WTC11 (cell line): Measurements from ENCODE around the gene TSEN15. TPM values are rescaled to one million over a fixed set of nuclear protein-coding genes. Genes with fewer than 3 reads are reported as not detected.
A peak's percentile ranks its signal among the peaks of the same experiment; 100 is the strongest.

Experiments
- ATAC-seq: fragments of 200-7000 bp; cut with Tn5 transposase; 2 replicates; pipeline ENCODE4 v1.10.0; 2021; ENCODE audit warnings: mild to moderate bottlenecking, moderate library complexity
- CTCF ChIA-PET: fragments of 300-600 bp; sonication (Branson Sonifier 250); formaldehyde crosslinking; loops from one replicate; lab custom pipeline; 2021; ENCODE audit warnings: antibody characterized with exemption; lab: Charles Lee
- POLR2A ChIA-PET: fragments of 350-600 bp; sonication (Branson Sonifier 250); formaldehyde crosslinking; loops from one replicate; lab custom pipeline; 2021; ENCODE audit warnings: antibody characterized with exemption; lab: Charles Lee
- DNase-seq: peaks from one replicate; pipeline ENCODE4 v3.0.0; 2021; ENCODE audit warnings: low spot score
- H3K27ac Mint-ChIP-seq: 2 replicates; pipeline ENCODE4 v1.8.0; 2021; ENCODE audit warnings: mixed read lengths
- H3K27me3 Mint-ChIP-seq: 2 replicates; pipeline ENCODE4 v1.8.0; 2021; ENCODE audit warnings: low read depth, mild to moderate bottlenecking, moderate library complexity, mixed read lengths
- H3K36me3 Mint-ChIP-seq: 2 replicates; pipeline ENCODE4 v1.8.0; 2021; ENCODE audit warnings: mixed read lengths
- H3K4me1 Mint-ChIP-seq: 2 replicates; pipeline ENCODE4 v1.8.0; 2022; ENCODE audit warnings: mixed read lengths
- H3K4me3 Mint-ChIP-seq: 2 replicates; pipeline ENCODE4 v1.8.0; 2021; ENCODE audit warnings: mild to moderate bottlenecking, moderate library complexity, mixed read lengths
- H3K9me3 Mint-ChIP-seq: 2 replicates; pipeline ENCODE4 v1.8.0; 2021; ENCODE audit warnings: mixed read lengths
- GTF2I ChIP-seq: fragments of 250-450 bp; sonication (Bioruptor Pico); conservative IDR thresholded peaks from 2 replicates; pipeline ENCODE4 v1.4.0; 2021; ENCODE audit warnings: mild to moderate bottlenecking
- HMGA2 ChIP-seq: fragments of 250-450 bp; sonication (Bioruptor Pico); IDR thresholded peaks from 2 replicates; pipeline ENCODE4 v1.4.0; 2021; ENCODE audit warnings: mild to moderate bottlenecking, moderate library complexity
- NFATC4 ChIP-seq: fragments of 250-450 bp; sonication (Bioruptor Pico); IDR thresholded peaks from 2 replicates; pipeline ENCODE4 v1.9.0; 2021; ENCODE audit warnings: mild to moderate bottlenecking
- OVOL2 ChIP-seq: fragments of 250-450 bp; sonication (Bioruptor Pico); IDR thresholded peaks from 2 replicates; pipeline ENCODE4 v1.9.0; 2021; ENCODE audit warnings: mild to moderate bottlenecking, borderline replicate concordance
- RELA ChIP-seq: sonication (generic); formaldehyde crosslinking; IDR thresholded peaks from 2 replicates; pipeline ENCODE4 v1.8.1; 2022; ENCODE audit warnings: missing genetic modification reagents, mild to moderate bottlenecking, borderline replicate concordance
- TEAD4 ChIP-seq: sonication (generic); formaldehyde crosslinking; IDR thresholded peaks from 2 replicates; pipeline ENCODE4 v1.8.0; 2022; ENCODE audit warnings: mild to moderate bottlenecking, missing genetic modification reagents
- ZNF396 ChIP-seq: fragments of 250-450 bp; sonication (Bioruptor Pico); IDR thresholded peaks from 2 replicates; pipeline ENCODE4 v1.8.0; 2021; ENCODE audit warnings: mild to moderate bottlenecking, moderate library complexity, borderline replicate concordance
- ZNF416 ChIP-seq: fragments of 250-450 bp; sonication (Bioruptor Pico); IDR thresholded peaks from 2 replicates; pipeline ENCODE4 v1.9.0; 2021; ENCODE audit warnings: mild to moderate bottlenecking, inconsistent platforms
- total RNA-seq: library from RNA; stranded (reverse); gene quantifications from 3 replicates; pipeline ENCODE4 v1.2.3, GENCODE V29; 2021
- TF ChIP-seq, protein P1 (sequence below): sonication (generic); formaldehyde crosslinking; IDR thresholded peaks from 2 replicates; pipeline ENCODE4 v1.8.1; 2023; ENCODE audit warnings: mild to moderate bottlenecking, missing genetic modification reagents
- TF ChIP-seq, protein P2 (sequence below): sonication (generic); formaldehyde crosslinking; conservative IDR thresholded peaks from 2 replicates; pipeline ENCODE4 v1.8.1; 2023; ENCODE audit warnings: mild to moderate bottlenecking, low read depth, missing genetic modification reagents, moderate library complexity
- TF ChIP-seq, protein P3 (sequence below): sonication (generic); formaldehyde crosslinking; IDR thresholded peaks from 2 replicates; pipeline ENCODE4 v1.8.1; 2023; ENCODE audit warnings: mild to moderate bottlenecking, missing genetic modification reagents
- TF ChIP-seq, protein P4 (sequence below): sonication (generic); formaldehyde crosslinking; IDR thresholded peaks from 2 replicates; pipeline ENCODE4 v1.8.0; 2022; ENCODE audit warnings: mild to moderate bottlenecking, missing genetic modification reagents
- TF ChIP-seq, protein P5 (sequence below): fragments of 250-450 bp; sonication (Bioruptor Pico); IDR thresholded peaks from 2 replicates; pipeline ENCODE4 v2.1.2; 2022; ENCODE audit warnings: mild to moderate bottlenecking, moderate library complexity
- TF ChIP-seq, protein P6 (sequence below): sonication (generic); formaldehyde crosslinking; IDR thresholded peaks from 2 replicates; pipeline ENCODE4 v1.8.1; 2022; ENCODE audit warnings: low read depth, mild to moderate bottlenecking, moderate library complexity, missing genetic modification reagents, borderline replicate concordance

The TSEN15 gene
- total RNA-seq, 1 experiment from 2014 or later: 23.8 TPM

DNA sequence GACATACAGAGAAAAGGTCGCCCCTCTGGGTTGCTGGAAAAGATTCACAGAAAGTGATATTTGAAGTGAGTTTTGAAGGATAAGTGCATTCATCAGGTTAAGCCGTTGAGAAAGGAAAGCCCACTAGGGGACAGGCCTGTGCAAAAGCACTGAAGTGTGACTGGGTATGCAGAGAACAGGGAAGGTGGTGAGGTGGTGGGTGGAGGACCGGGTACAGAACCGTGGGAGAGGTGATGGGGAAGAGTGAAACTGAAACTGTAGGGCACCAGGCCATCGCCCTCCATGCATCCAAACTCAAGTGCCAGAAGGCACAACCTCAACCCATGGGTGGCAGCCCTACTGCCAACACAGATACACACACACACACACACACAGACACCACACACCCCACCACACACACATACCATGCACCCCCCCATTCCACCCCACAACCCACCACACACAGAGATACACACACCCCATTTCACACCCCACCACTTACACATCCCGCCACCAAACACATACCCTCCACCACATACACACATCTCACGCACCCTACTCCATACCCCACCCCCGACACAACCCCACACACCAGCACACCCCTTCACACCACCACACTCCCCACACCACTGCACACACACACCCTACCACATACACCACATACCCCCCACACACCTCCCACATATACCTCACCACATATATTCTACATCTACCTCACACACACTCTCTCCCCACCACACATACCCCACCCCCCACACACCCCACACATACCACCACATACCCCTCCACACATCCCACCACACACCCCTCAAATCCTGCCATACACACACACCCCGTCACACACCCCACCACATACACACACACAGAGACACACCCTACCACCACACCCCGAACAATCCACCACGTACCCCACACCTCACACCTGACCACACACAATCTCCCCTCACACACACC, 59.0 kb downstream of the TSEN15 start:
- Mint-ChIP-seq H3K27ac (no peak overlapping the region), H3K36me3 (peaks cover 5% of the 10 kb centered on the region; the same call in 1 of the 2 replicates), H3K9me3 (peaks cover 19% of the 10 kb centered on the region), H3K27me3 (no peaks in the 10 kb centered on the region), H3K4me3 (no peak overlapping the region), H3K4me1 (peaks cover 5% of the 10 kb centered on the region)
- ChIA-PET CTCF (no interaction called here), POLR2A (no interaction called here)
- DNase-seq (no peak), ATAC-seq (peak; percentile 39; the same call in 1 of the 2 replicates)
- TF ChIP-seq ZNF396 (no peak), RELA (CRISPR knock-in tag) (no peak), GTF2I (CRISPR knock-in tag) (no peak)
- TF ChIP-seq, protein P1, sequence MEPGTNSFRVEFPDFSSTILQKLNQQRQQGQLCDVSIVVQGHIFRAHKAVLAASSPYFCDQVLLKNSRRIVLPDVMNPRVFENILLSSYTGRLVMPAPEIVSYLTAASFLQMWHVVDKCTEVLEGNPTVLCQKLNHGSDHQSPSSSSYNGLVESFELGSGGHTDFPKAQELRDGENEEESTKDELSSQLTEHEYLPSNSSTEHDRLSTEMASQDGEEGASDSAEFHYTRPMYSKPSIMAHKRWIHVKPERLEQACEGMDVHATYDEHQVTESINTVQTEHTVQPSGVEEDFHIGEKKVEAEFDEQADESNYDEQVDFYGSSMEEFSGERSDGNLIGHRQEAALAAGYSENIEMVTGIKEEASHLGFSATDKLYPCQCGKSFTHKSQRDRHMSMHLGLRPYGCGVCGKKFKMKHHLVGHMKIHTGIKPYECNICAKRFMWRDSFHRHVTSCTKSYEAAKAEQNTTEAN (CRISPR knock-in tag): no peak
- TF ChIP-seq, protein P2, sequence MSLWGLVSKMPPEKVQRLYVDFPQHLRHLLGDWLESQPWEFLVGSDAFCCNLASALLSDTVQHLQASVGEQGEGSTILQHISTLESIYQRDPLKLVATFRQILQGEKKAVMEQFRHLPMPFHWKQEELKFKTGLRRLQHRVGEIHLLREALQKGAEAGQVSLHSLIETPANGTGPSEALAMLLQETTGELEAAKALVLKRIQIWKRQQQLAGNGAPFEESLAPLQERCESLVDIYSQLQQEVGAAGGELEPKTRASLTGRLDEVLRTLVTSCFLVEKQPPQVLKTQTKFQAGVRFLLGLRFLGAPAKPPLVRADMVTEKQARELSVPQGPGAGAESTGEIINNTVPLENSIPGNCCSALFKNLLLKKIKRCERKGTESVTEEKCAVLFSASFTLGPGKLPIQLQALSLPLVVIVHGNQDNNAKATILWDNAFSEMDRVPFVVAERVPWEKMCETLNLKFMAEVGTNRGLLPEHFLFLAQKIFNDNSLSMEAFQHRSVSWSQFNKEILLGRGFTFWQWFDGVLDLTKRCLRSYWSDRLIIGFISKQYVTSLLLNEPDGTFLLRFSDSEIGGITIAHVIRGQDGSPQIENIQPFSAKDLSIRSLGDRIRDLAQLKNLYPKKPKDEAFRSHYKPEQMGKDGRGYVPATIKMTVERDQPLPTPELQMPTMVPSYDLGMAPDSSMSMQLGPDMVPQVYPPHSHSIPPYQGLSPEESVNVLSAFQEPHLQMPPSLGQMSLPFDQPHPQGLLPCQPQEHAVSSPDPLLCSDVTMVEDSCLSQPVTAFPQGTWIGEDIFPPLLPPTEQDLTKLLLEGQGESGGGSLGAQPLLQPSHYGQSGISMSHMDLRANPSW (CRISPR knock-in tag): no peak
- TF ChIP-seq, protein P3, sequence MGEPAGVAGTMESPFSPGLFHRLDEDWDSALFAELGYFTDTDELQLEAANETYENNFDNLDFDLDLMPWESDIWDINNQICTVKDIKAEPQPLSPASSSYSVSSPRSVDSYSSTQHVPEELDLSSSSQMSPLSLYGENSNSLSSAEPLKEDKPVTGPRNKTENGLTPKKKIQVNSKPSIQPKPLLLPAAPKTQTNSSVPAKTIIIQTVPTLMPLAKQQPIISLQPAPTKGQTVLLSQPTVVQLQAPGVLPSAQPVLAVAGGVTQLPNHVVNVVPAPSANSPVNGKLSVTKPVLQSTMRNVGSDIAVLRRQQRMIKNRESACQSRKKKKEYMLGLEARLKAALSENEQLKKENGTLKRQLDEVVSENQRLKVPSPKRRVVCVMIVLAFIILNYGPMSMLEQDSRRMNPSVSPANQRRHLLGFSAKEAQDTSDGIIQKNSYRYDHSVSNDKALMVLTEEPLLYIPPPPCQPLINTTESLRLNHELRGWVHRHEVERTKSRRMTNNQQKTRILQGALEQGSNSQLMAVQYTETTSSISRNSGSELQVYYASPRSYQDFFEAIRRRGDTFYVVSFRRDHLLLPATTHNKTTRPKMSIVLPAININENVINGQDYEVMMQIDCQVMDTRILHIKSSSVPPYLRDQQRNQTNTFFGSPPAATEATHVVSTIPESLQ: no peak
- TF ChIP-seq, protein P4, sequence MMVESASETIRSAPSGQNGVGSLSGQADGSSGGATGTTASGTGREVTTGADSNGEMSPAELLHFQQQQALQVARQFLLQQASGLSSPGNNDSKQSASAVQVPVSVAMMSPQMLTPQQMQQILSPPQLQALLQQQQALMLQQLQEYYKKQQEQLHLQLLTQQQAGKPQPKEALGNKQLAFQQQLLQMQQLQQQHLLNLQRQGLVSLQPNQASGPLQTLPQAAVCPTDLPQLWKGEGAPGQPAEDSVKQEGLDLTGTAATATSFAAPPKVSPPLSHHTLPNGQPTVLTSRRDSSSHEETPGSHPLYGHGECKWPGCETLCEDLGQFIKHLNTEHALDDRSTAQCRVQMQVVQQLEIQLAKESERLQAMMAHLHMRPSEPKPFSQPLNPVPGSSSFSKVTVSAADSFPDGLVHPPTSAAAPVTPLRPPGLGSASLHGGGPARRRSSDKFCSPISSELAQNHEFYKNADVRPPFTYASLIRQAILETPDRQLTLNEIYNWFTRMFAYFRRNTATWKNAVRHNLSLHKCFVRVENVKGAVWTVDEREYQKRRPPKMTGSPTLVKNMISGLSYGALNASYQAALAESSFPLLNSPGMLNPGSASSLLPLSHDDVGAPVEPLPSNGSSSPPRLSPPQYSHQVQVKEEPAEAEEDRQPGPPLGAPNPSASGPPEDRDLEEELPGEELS: no peak

DNA sequence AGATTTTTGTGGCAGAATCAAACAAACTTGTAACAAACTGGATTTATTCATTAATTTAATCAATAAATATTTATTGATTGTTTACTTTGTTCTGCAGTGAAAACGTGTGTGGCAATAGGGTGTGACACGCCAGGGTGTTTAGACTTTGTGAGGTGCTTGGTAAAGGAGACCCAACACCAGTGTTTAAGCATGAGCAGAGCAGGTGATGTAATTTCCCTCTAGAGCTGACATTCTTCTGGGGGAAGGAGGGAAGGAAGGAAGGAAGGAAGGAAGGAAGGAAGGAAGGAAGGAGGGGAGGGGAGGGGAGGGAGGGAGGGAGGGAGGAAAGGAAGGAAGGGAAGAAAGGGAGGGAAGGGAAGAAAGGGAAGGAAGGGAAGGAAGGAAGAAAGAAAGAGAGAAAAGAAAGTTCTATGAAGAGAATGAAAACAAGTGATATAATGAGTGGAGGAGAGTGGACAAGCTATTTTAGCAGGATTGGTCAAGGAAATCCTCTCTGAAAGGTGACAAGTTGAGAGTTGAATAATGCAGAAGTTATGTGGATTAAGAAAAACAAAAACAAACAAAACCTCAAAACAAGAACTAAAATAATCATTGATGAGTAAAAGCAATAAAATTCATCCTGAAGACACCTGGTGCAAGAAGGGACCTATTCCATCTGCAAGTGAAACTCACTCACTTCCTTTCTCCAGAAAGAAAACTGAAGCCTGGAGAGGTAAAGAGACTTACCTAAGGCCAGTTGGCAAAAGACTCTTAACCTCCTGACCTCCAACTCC, 60.8 kb downstream of the TSEN15 start:
- H3K27me3 Mint-ChIP-seq: no peaks in the 10 kb centered on the region
- peaks cover 5% of the 10 kb centered on the region for H3K9me3 Mint-ChIP-seq
- DNase-seq (no peak), ATAC-seq (no peak)
- TF ChIP-seq NFATC4 (CRISPR knock-in tag) (no peak), TEAD4 (CRISPR knock-in tag) (no peak), OVOL2 (CRISPR knock-in tag) (no peak), HMGA2 (no peak), ZNF416 (CRISPR knock-in tag) (no peak)
- TF ChIP-seq, protein P5, sequence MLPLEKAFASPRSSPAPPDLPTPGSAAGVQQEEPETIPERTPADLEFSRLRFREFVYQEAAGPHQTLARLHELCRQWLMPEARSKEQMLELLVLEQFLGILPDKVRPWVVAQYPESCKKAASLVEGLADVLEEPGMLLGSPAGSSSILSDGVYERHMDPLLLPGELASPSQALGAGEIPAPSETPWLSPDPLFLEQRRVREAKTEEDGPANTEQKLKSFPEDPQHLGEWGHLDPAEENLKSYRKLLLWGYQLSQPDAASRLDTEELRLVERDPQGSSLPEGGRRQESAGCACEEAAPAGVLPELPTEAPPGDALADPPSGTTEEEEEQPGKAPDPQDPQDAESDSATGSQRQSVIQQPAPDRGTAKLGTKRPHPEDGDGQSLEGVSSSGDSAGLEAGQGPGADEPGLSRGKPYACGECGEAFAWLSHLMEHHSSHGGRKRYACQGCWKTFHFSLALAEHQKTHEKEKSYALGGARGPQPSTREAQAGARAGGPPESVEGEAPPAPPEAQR (CRISPR knock-in tag): no peak
- TF ChIP-seq, protein P6, sequence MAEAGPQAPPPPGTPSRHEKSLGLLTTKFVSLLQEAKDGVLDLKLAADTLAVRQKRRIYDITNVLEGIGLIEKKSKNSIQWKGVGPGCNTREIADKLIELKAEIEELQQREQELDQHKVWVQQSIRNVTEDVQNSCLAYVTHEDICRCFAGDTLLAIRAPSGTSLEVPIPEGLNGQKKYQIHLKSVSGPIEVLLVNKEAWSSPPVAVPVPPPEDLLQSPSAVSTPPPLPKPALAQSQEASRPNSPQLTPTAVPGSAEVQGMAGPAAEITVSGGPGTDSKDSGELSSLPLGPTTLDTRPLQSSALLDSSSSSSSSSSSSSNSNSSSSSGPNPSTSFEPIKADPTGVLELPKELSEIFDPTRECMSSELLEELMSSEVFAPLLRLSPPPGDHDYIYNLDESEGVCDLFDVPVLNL (CRISPR knock-in tag): no peak
- H3K4me1 Mint-ChIP-seq: peaks cover 5% of the 10 kb centered on the region
- POLR2A ChIA-PET: interaction anchor here (0.6 to 1.6 kb wide), 3 partner anchors 87 to 515 kb away, joined by 3 to 4 read pairs (median 3); no protein-coding TSS in a partner anchor
- CTCF ChIA-PET: no interaction called here
- H3K36me3 Mint-ChIP-seq: no peaks in the 10 kb centered on the region
- H3K4me3 Mint-ChIP-seq: no peak overlapping the region
- H3K27ac Mint-ChIP-seq: no peak overlapping the region
